ENCODE data around the gene ADGRB3. TPM values are rescaled to one million over a fixed set of nuclear protein-coding genes. Genes with fewer than 3 reads are reported as not detected.
A peak's percentile ranks its signal among the peaks of the same experiment; 100 is the strongest.

ADGRB3 gene
- polyA plus RNA-seq, 1 of the 3 experiments (the other 2 are of a cell fraction): 0.12 TPM

DNA sequence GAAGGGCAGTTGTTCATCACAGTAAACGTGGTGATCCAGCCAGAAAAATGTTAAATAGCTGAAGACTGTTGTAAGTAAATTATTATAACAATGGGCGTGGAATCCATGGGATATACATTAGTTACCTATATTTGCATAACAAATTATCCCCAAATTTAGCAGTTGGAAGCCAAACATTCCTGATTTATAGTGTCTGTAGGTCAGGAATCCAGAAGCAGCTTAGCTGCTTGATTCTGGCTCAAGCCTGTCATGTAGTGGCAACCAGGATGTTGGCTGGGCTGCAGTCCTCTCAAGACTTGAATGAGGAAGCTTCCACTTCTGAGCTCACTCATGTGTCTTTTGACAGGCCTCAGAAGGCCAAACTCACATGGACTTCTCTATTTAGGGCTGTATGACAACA lies 6.9 kb upstream of the ADGRB3 start:
- no peak overlapping the region for H3K4me2 ChIP-seq
- H3K9me2 ChIP-seq: no peaks in the 10 kb centered on the region
- CTCF ChIA-PET: no interaction called here
- no peaks in the 10 kb centered on the region for H3K27me3 ChIP-seq (ENCODE audit: insufficient read depth)
- H3K79me2 ChIP-seq (ENCODE audit: insufficient read depth): no peaks in the 10 kb centered on the region
- no peaks in the 10 kb centered on the region for H3K36me3 ChIP-seq (replicated peaks in 1 of 2; ENCODE audit: control insufficient read depth in 1 of 2, insufficient read depth in 2 of 2, low read length in 1 of 2)
- H3K4me3 ChIP-seq (ENCODE audit: low read depth in 2 of 2, low read length in 1 of 2): no peak overlapping the region
- POLR2A ChIA-PET: no interaction called here
- no peaks in the 10 kb centered on the region for H4K20me1 ChIP-seq (ENCODE audit: insufficient read depth)
- no peak for DNase-seq
- 10% methylated on average over 2 of the region's 2 CpGs for WGBS (ENCODE audit: low lambda C conversion rate)
- TF ChIP-seq NFIC (IDR thresholded peaks at IDR 0.05; ENCODE audit: borderline replicate concordance) (no peak), TEAD4 (IDR thresholded peaks at IDR 0.05; ENCODE audit: borderline replicate concordance, insufficient read depth) (no peak), GATA2 (CRISPR knock-in tag; IDR thresholded peaks at IDR 0.05) (no peak), FOSL2 (IDR thresholded peaks at IDR 0.05; ENCODE audit: borderline replicate concordance, low read depth) (no peak), IRF3 (IDR thresholded peaks at IDR 0.05; ENCODE audit: low read depth, low read length) (no peak), ELF1 (IDR thresholded peaks at IDR 0.05) (no peak), CTCF (IDR thresholded peaks at IDR 0.05) (no peak), JUND (IDR thresholded peaks at IDR 0.05) (no peak), GABPA (IDR thresholded peaks at IDR 0.05; ENCODE audit: low read depth) (no peak), EP300 (IDR thresholded peaks at IDR 0.05; ENCODE audit: borderline replicate concordance in 1 of 2, low read depth in 1 of 2, low read length in 1 of 2) (no peak), SIN3A (IDR thresholded peaks at IDR 0.05; ENCODE audit: borderline replicate concordance, low read depth, low read length) (no peak)
- TF ChIP-seq, protein P1, sequence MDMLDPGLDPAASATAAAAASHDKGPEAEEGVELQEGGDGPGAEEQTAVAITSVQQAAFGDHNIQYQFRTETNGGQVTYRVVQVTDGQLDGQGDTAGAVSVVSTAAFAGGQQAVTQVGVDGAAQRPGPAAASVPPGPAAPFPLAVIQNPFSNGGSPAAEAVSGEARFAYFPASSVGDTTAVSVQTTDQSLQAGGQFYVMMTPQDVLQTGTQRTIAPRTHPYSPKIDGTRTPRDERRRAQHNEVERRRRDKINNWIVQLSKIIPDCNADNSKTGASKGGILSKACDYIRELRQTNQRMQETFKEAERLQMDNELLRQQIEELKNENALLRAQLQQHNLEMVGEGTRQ (IDR thresholded peaks at IDR 0.05; ENCODE audit: borderline replicate concordance, low read depth, low read length): no peak
- no peak overlapping the region for H2AFZ ChIP-seq (ENCODE audit: low read depth)
- no peak overlapping the region for H3K27ac ChIP-seq (ENCODE audit: low read depth in 2 of 2, low read length in 1 of 2)
- no peaks in the 10 kb centered on the region for H3K9me3 ChIP-seq
- H3K4me1 ChIP-seq (ENCODE audit: control insufficient read depth in 1 of 2, insufficient read depth in 2 of 2, low read depth in 1 of 2, low read length in 1 of 2): peaks cover 0 to 2% of the 10 kb centered on the region in 2 experiments; a peak in 1 of 4 replicates
- no peak overlapping the region for H3K9ac ChIP-seq
- no peaks in the 10 kb centered on the region for H3F3A ChIP-seq (replicated peaks; ENCODE audit: insufficient read depth)

- H3K4me3 ChIP-seq (ENCODE audit: low read depth in 2 of 2, low read length in 1 of 2): peak overlapping the region in 1 of 2 experiments; percentile 19; a peak in 1 of 4 replicates
- H3K9ac ChIP-seq: no peak overlapping the region
- WGBS (ENCODE audit: low lambda C conversion rate): 52% methylated on average over 3 of the region's 3 CpGs
- no peaks in the 10 kb centered on the region for H3K79me2 ChIP-seq (ENCODE audit: insufficient read depth)
- ChIA-PET CTCF (interaction anchor here (1.0 kb wide), 1 partner anchor 12 kb away, joined by 3 read pairs; no protein-coding TSS in a partner anchor), POLR2A (no interaction called here)
- no peaks in the 10 kb centered on the region for H3K36me3 ChIP-seq (replicated peaks in 1 of 2; ENCODE audit: control insufficient read depth in 1 of 2, insufficient read depth in 2 of 2, low read length in 1 of 2)
- TF ChIP-seq NFIC (IDR thresholded peaks at IDR 0.05; ENCODE audit: borderline replicate concordance) (no peak), CTCF (IDR thresholded peaks at IDR 0.05) (no peak), GATA2 (CRISPR knock-in tag; IDR thresholded peaks at IDR 0.05) (no peak), NRF1 (IDR thresholded peaks at IDR 0.05; ENCODE audit: low read depth, low read length) (no peak)
- H3K9me3 ChIP-seq: no peaks in the 10 kb centered on the region
- H4K20me1 ChIP-seq (ENCODE audit: insufficient read depth): no peaks in the 10 kb centered on the region
- H3K27me3 ChIP-seq (ENCODE audit: insufficient read depth): peaks cover 5% of the 10 kb centered on the region; the same call in 1 of the 2 replicates
- no peak overlapping the region for H3K4me2 ChIP-seq
- H3K4me1 ChIP-seq (ENCODE audit: control insufficient read depth in 1 of 2, insufficient read depth in 2 of 2, low read depth in 1 of 2, low read length in 1 of 2): peaks cover 0 to 2% of the 10 kb centered on the region in 2 experiments; a peak in 2 of 4 replicates
- H3K9me2 ChIP-seq: no peaks in the 10 kb centered on the region
- no peak overlapping the region for H2AFZ ChIP-seq (ENCODE audit: low read depth)
- no peak for DNase-seq
- H3K27ac ChIP-seq (ENCODE audit: low read depth in 2 of 2, low read length in 1 of 2): peak overlapping the region in 1 of 2 experiments; percentile 97; a peak in 2 of 4 replicates
- peaks cover 4% of the 10 kb centered on the region for H3F3A ChIP-seq (replicated peaks; ENCODE audit: insufficient read depth)
Observed at GRCh38 chr6:68632734-68633133, 2.3 kb upstream of the ADGRB3 start.
